ENCODE measurements around the gene ADGRE3.

The ADGRE3 gene, protein sequence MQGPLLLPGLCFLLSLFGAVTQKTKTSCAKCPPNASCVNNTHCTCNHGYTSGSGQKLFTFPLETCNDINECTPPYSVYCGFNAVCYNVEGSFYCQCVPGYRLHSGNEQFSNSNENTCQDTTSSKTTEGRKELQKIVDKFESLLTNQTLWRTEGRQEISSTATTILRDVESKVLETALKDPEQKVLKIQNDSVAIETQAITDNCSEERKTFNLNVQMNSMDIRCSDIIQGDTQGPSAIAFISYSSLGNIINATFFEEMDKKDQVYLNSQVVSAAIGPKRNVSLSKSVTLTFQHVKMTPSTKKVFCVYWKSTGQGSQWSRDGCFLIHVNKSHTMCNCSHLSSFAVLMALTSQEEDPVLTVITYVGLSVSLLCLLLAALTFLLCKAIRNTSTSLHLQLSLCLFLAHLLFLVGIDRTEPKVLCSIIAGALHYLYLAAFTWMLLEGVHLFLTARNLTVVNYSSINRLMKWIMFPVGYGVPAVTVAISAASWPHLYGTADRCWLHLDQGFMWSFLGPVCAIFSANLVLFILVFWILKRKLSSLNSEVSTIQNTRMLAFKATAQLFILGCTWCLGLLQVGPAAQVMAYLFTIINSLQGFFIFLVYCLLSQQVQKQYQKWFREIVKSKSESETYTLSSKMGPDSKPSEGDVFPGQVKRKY

DNA sequence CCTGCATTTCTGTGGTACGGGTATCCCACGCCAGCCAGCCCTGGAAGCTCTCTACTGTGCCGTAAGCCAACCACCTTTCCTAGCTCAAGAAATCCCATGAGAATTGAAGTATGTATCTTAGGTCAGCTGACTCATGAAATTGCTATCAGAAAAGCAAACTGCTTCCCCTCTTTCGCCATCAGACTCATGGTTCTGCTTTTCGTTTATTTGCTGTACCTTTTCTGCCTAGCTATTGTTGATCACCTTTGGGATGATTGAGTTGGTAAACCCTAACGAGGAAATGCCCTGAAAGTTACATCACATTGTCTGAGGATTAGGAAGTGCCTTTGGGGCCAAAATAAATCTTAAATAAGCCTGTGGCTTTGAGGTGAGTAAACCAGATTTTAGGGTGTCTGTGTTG lies at the start of gene ADGRE3:
TSS of gene ADGRE3 (minus strand) at position 81 of the 400 bp plus-strand sequence. CDS start at position 7, 74 bp downstream.
- no peak for DNase-seq
- Mint-ChIP-seq H3K27ac (no peak within 1 kb of the TSS), H3K4me1 (no peaks in the 10 kb centered on the region), H3K9me3 (peaks cover 2% of the 10 kb centered on the region), H3K36me3 (no peaks in the 10 kb centered on the region), H3K27me3 (peaks cover 15% of the 10 kb centered on the region), H3K4me3 (no peak within 1 kb of the TSS)
- CTCF ChIA-PET: no interaction called here

DNA sequence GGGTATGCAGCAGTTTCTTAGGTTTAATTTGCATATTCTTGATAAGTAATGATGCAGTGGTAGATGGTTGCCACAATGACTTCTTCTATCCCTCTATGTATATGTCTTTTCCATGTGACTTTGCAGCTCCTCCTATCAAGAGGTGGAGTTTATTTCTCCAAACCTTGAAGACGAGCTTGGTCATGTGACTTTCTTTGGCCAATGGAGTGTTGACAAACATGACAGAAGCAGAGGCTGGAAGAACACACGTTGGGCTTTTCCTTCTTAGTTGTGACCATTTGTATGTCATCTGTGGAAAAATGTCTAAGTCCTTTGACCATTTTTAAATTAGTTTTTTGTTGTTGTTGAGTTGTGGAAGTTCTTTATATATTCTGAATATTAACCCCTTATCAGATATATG lies 47.5 kb upstream of the ADGRE3 start:
- H3K4me3 Mint-ChIP-seq: no peak overlapping the region
- H3K9me3 Mint-ChIP-seq: peaks cover 74% of the 10 kb centered on the region
- H3K4me1 Mint-ChIP-seq: no peaks in the 10 kb centered on the region
- no peak for DNase-seq
- CTCF ChIA-PET: no interaction called here
- peaks cover 36% of the 10 kb centered on the region for H3K36me3 Mint-ChIP-seq
- no peaks in the 10 kb centered on the region for H3K27me3 Mint-ChIP-seq
- H3K27ac Mint-ChIP-seq: no peak overlapping the region

DNA sequence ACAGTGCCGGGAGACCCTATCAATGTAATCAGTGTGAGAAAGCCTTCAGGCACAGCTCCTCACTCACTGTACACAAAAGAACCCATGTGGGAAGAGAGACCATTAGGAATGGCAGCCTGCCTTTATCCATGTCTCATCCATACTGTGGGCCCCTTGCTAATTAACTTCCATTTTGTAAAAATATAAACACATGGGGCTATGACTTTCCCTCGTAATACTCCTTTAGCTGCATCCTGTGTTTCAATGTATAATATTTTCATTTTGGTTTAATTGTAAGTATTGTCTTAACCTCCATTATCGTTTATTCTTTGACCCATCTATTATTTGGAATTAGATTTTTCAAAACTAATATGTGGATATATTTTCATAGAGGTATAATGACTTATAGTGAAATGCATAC lies 44.5 kb upstream of the ADGRE3 start:
- Mint-ChIP-seq H3K36me3 (peaks cover 65% of the 10 kb centered on the region), H3K27me3 (no peaks in the 10 kb centered on the region), H3K9me3 (peaks cover 80% of the 10 kb centered on the region), H3K27ac (no peak overlapping the region), H3K4me3 (no peak overlapping the region), H3K4me1 (no peaks in the 10 kb centered on the region)
- CTCF ChIA-PET: no interaction called here
- no peak for DNase-seq

DNA sequence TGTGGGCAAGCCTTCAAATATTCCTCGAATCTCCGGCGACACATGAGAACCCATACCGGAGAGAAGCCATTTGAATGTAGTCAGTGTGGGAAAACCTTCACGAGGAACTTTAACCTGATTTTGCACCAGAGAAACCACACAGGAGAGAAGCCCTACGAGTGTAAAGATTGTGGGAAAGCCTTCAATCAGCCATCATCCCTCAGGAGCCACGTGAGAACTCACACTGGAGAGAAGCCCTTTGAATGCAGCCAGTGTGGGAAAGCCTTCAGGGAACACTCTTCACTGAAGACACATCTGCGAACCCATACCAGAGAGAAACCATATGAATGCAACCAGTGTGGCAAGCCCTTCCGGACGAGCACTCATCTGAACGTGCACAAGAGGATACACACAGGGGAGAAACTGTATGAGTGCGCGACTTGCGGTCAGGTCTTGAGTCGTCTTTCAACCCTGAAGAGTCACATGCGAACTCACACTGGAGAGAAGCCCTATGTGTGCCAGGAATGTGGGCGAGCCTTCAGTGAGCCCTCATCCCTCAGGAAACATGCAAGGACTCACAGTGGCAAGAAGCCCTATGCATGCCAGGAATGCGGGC lies 44.0 kb upstream of the ADGRE3 start:
- Mint-ChIP-seq H3K36me3 (peaks cover 70% of the 10 kb centered on the region), H3K27ac (no peak overlapping the region), H3K4me1 (no peaks in the 10 kb centered on the region), H3K4me3 (no peak overlapping the region), H3K9me3 (peaks cover 79% of the 10 kb centered on the region), H3K27me3 (no peaks in the 10 kb centered on the region)
- CTCF ChIA-PET: no interaction called here
- DNase-seq: no peak

DNA sequence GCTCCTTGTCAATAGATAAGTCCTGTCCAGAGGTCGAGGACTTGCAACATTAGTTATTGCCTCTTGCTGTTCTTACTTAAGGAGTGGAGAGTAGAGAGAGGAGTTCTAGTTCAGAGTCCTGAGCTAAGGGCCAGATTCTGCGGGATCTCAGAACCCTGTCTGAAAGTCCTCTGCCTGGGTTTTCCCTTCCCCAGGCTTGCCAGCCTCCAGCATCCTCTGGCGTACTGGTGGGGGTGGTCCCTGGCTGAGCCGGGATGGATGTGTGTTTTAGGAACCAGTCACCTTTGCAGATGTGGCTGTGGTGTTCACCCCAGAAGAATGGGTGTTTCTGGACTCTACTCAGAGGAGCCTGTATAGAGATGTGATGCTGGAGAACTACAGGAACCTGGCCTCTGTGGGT lies 41.2 kb upstream of the ADGRE3 start:
- Mint-ChIP-seq H3K36me3 (peaks cover 77% of the 10 kb centered on the region), H3K27ac (no peak overlapping the region), H3K4me3 (no peak overlapping the region), H3K4me1 (no peaks in the 10 kb centered on the region), H3K9me3 (peaks cover 75% of the 10 kb centered on the region), H3K27me3 (no peaks in the 10 kb centered on the region)
- no peak for DNase-seq
- CTCF ChIA-PET: no interaction called here

DNA sequence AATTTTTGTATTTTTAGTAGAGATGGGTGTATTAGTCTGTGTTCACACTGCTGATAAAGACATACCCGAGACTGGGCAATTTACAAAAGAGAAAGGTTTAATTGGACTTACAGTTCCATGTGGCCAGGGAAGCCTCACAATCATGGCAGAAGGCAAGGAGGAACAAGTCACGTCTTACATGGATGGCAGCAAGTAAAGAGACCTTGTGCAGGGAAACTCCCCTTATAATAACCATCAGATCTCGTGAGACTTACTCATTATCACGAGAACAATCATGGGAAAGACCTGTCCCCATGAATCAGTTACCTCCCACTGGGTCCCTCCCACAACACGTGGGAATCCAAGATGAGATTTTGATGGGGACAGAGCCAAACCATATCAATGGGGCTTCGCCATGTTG lies 29.8 kb upstream of the ADGRE3 start:
- Mint-ChIP-seq H3K4me3 (no peak overlapping the region), H3K36me3 (peaks cover 73% of the 10 kb centered on the region), H3K27ac (no peak overlapping the region), H3K27me3 (no peaks in the 10 kb centered on the region), H3K9me3 (peaks cover 10% of the 10 kb centered on the region), H3K4me1 (no peaks in the 10 kb centered on the region)
- CTCF ChIA-PET: no interaction called here
- no peak for DNase-seq

DNA sequence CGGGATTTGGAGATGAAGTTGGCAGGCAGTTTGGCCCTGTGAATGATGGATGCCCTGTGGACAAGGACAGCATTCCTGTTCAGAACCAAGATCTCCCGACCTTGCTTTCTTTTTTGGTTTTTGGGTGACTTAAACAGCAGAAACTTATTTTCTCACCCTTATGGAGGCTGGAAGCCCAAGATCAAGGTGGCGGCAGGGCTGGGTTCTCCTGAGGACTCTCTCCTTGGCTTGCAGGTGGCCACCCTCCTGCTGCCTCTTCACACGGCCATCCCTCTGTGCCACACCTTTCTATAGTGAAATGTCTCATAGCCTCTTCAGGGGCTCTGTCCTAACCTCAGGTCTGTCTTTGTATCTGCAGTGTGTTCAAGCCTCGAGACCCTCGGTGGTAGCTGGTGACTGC lies 29.2 kb upstream of the ADGRE3 start:
- Mint-ChIP-seq H3K36me3 (peaks cover 72% of the 10 kb centered on the region), H3K4me1 (no peaks in the 10 kb centered on the region), H3K27me3 (no peaks in the 10 kb centered on the region), H3K4me3 (no peak overlapping the region), H3K27ac (no peak overlapping the region), H3K9me3 (peaks cover 7% of the 10 kb centered on the region)
- CTCF ChIA-PET: no interaction called here
- DNase-seq: no peak

DNA sequence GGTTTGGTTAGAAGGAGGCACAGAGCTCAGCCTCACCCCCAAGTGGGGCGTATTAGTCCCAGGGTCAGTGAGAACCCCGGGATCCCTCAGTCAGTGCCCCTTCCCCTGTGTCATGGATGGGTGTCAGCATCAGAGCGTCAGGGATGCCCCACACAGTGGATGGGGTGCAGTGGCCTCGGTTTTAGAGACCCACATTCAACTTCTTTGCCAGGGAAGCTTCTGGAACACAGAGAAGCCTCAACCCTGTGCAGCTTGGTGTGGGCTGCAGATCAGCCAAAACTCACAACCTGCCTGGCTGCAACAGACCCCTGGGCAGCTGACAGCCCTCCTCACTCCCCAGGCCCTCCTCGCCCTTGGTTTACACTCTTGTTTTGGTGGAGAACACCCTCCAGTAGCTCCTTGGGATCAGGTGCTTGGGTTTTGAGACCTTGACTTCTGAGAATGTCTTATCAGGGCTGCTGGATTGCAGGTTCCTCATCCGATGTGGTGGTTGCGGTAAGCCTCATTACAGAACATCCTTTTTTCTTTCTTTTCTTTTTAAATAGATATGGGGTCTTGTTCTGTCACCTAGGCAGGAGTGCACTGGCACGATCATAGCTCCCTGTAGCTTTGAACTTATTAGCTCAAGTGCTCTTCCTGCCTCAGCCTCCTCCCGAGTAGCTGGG lies 26.2 kb upstream of the ADGRE3 start:
- Mint-ChIP-seq H3K36me3 (peaks cover 64% of the 10 kb centered on the region), H3K27me3 (no peaks in the 10 kb centered on the region), H3K4me1 (no peaks in the 10 kb centered on the region), H3K27ac (no peak overlapping the region), H3K4me3 (no peak overlapping the region), H3K9me3 (peaks cover 2% of the 10 kb centered on the region)
- CTCF ChIA-PET: no interaction called here
- no peak for DNase-seq

DNA sequence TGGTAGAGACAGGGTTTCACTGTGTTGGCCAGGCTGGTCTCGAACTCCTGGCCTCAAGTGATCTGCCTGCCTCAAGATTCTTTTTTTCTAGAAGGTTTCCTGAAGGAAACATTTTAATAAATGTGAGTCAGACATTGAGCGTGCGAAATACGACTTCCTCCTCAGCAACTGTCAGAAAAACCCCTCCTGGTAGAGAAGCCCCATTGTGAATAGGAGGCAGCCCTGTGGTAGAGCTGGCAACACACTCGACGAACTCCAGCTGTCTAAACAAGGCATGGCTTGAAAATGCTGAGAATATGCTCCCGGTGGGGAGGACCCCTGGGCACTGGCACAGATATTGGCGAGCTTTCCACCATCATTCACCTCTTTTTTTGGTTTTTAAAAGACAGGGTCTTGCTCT lies 25.0 kb upstream of the ADGRE3 start:
- CTCF ChIA-PET: interaction anchor here (0.6 kb wide), 1 partner anchor 76 kb away, joined by 3 read pairs; no protein-coding TSS in a partner anchor
- Mint-ChIP-seq H3K36me3 (peaks cover 57% of the 10 kb centered on the region), H3K27ac (no peak overlapping the region)

DNA sequence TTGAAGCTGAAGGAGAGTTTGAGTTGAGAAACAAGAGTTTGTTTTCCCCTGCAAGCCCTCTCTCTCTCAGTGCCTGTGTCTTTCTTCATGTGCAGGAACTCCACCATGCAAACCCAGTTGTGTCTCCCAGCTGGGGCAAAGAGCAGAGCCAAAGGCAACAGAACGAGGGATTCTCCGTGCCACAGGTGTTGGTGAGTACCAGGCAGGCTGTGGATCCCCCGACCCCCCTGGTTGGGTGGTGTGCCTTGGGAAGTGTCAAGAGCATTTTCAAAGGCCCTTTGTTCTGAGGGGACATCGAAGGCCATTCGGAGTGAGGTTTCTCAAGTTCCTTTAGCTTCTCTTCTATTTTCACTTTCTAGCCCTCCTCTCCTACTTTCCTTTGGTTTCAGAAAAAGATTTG lies 20.8 kb upstream of the ADGRE3 start:
- H3K36me3 Mint-ChIP-seq: peaks cover 27% of the 10 kb centered on the region
- H3K4me3 Mint-ChIP-seq: no peak overlapping the region
- peaks cover 11% of the 10 kb centered on the region for H3K4me1 Mint-ChIP-seq
- no peaks in the 10 kb centered on the region for H3K9me3 Mint-ChIP-seq
- H3K27me3 Mint-ChIP-seq: no peaks in the 10 kb centered on the region
- DNase-seq: no peak
- H3K27ac Mint-ChIP-seq: no peak overlapping the region
- CTCF ChIA-PET: interaction anchor here (0.8 to 1.0 kb wide), 2 partner anchors 9 to 139 kb away, joined by 3 read pairs; no protein-coding TSS in a partner anchor

More for the DNA sequence above, 25.0 kb upstream of the ADGRE3 start:
- Mint-ChIP-seq H3K27me3 (no peaks in the 10 kb centered on the region), H3K4me3 (no peak overlapping the region), H3K4me1 (no peaks in the 10 kb centered on the region), H3K9me3 (peaks cover 2% of the 10 kb centered on the region)
- no peak for DNase-seq

DNA sequence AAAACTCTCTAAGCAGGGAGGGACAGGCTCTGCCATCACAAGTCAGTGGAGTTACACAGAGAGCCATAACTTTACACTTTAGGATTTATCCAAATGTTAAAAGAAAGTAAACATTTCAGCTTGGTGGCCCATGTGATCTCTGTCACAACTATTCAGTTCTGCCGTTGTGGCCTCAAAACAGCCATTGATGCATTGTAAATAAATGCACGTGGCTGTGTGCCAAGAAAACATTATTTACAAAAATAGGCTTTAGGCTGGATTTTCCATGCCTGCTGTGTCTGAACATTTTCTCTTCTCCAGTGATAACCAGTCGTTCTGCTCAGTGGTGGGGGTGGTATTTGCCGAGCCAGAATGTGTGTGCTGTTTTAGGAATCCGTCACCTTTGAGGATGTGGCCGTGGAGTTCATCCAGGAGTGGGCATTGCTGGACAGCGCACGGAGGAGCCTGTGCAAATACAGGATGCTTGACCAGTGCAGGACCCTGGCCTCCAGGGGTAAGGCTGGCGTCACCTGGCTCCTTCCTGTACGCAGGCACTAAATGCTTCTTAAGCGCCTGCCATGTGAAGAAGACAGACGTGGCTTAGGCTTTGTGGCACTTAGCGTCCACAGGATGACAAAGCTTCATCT lies 20.1 kb upstream of the ADGRE3 start:
- no peak overlapping the region for H3K4me3 Mint-ChIP-seq
- H3K4me1 Mint-ChIP-seq: peaks cover 15% of the 10 kb centered on the region
- no peak for DNase-seq
- no peak overlapping the region for H3K27ac Mint-ChIP-seq
- CTCF ChIA-PET: interaction anchor here (0.8 to 1.0 kb wide), 2 partner anchors 8 to 138 kb away, joined by 3 read pairs; no protein-coding TSS in a partner anchor
- no peaks in the 10 kb centered on the region for H3K9me3 Mint-ChIP-seq
- H3K36me3 Mint-ChIP-seq: peaks cover 21% of the 10 kb centered on the region
- H3K27me3 Mint-ChIP-seq: no peaks in the 10 kb centered on the region

DNA sequence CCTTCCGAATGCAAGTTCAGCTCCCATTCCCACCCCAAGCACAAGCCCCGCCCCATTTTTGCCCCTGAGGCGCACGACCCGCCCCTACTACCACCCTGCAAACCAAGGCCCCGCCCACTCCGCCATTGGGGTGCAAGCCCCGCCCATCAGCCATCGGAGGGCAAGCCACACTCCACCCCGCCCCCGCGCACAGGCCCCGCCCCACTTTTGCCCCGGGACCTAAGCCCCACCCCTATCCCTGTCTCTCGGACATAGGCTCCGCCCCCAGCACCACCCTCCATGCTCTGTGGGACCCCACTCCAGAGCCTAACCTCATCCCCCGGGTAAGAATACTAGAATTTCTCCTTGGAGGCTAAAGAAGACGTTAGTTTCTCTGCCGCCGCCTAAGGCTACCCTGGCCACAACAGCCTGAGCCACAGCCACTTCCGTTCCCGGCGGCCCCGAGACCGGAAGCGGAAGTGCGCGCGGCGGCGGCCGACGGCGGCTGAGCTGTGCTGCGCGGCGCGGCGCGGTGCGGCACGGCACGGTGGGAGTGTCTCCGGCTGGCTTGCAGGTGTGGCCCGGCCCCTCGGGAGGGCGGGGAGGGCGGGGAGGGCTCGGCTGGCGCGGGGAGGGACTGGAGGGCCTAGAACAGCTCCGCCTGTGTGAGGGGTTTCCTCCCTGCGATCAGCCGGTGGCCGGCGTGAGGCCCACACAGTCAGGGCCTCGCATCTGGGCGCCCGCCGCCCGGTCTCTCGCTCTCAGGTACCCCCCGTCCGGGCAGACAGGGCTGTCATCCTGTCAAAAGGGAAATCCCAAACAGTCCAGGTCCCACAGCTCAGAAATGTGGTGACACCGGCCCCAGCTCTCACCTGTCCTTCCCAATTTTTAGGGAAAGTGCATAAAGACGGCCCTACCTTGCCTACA lies 15.2 kb upstream of the ADGRE3 start, which contains the start of gene ZNF333:
TSS of gene ZNF333 (plus strand) at position 451 of the 906 bp plus-strand sequence. CDS start 3,444 bp downstream, outside the sequence.
- H3K27me3 Mint-ChIP-seq: no peaks in the 10 kb centered on the region
- peak within 1 kb of the TSS; percentile 100 for H3K27ac Mint-ChIP-seq
- H3K9me3 Mint-ChIP-seq: no peaks in the 10 kb centered on the region
- peak; percentile 100 for DNase-seq
- H3K36me3 Mint-ChIP-seq: no peaks in the 10 kb centered on the region
- CTCF ChIA-PET: interaction anchor here (0.9 to 8.2 kb wide), 2 partner anchors 106 to 116 kb away, joined by 3 to 170 read pairs; partner anchors contain the start of gene NDUFB7
- peak within 1 kb of the TSS; percentile 93 for H3K4me3 Mint-ChIP-seq
- peaks cover 23% of the 10 kb centered on the region for H3K4me1 Mint-ChIP-seq

DNA sequence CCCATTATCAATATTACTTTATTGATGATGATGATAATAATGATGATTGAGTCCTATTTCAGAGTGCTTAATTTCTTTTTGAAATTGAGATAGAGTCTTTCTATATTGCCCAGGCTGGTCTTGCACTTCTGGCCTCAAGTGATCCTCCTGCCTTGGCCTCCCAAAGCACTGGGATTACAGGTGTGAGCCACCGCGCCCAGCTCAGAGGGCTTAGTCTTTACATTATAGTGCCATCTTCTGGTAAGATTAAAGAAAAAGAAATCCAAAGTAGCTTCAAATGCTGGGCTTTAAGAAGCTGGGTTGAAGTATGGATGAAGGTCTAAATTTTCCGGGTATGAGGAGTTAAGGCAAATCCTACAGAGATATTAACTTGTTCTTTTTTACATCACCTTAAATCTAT lies 11.8 kb upstream of the ADGRE3 start:
- H3K4me3 Mint-ChIP-seq: no peak overlapping the region
- CTCF ChIA-PET: interaction anchor here (0.6 to 8.2 kb wide), 10 partner anchors 9 to 255 kb away, joined by 3 to 170 read pairs (median 4); partner anchors contain the start of gene NDUFB7
- H3K9me3 Mint-ChIP-seq: no peaks in the 10 kb centered on the region
- no peaks in the 10 kb centered on the region for H3K36me3 Mint-ChIP-seq
- H3K27ac Mint-ChIP-seq: no peak overlapping the region
- H3K27me3 Mint-ChIP-seq: peaks cover 5% of the 10 kb centered on the region
- H3K4me1 Mint-ChIP-seq: peaks cover 20% of the 10 kb centered on the region
- peak; percentile 37 for DNase-seq

All from activated naive CD4-positive, alpha-beta T cell treated with anti-CD3 and anti-CD28 coated beads, Interleukin-2, amount 10 ng/mL, durations not matched to agents 7 days and 5 days (primary cell).